Liver (tissue), 9 donors: ENCODE results near the gene SEZ6L. TPM values are rescaled to one million over a fixed set of nuclear protein-coding genes. Genes with fewer than 3 reads are reported as not detected.

Experiments
- DNase-seq: peaks from one replicate; pipeline ENCODE4 v3.0.0-alpha.2; 2017; ENCODE audit warnings: low spot score
- H3K27ac ChIP-seq, 2 donors: one replicate each; pipeline ENCODE4 v1.7.0; 2013; ENCODE audit warnings: inconsistent platforms in 2 of 2, low read length in 2 of 2, control low read depth in 1 of 2, low read depth in 1 of 2, mild to moderate bottlenecking in 1 of 2
- H3K27me3 ChIP-seq, 4 donors: one replicate each; pipeline versions ENCODE4 v1.6.1 to v1.7.0; 2013; ENCODE audit warnings: low read length in 3 of 4, inconsistent platforms in 1 of 4, mild to moderate bottlenecking in 1 of 4, moderate library complexity in 1 of 4; ENCODE audit not compliant: control insufficient read depth in 4 of 4, insufficient read depth in 4 of 4
- H3K36me3 ChIP-seq, 4 donors: one replicate each; pipeline versions ENCODE4 v1.6.1 to v1.7.0; 2013; ENCODE audit warnings: low read length in 3 of 4, mild to moderate bottlenecking in 3 of 4, low read depth in 1 of 4, moderate library complexity in 1 of 4; ENCODE audit not compliant: control insufficient read depth in 4 of 4, insufficient read depth in 3 of 4
- H3K4me1 ChIP-seq, 4 donors: one replicate each; pipeline versions ENCODE4 v1.6.1 to v1.7.0; 2013; ENCODE audit warnings: low read length in 3 of 4, mild to moderate bottlenecking in 3 of 4, moderate library complexity in 1 of 4; ENCODE audit not compliant: control insufficient read depth in 4 of 4, insufficient read depth in 4 of 4
- H3K4me3 ChIP-seq, 3 donors: one replicate each; pipeline versions ENCODE4 v1.6.1 to v1.7.0; 2013; ENCODE audit warnings: low read length in 3 of 3, control low read depth in 1 of 3, low read depth in 1 of 3, mild to moderate bottlenecking in 1 of 3
- H3K9ac ChIP-seq, 2 donors: one replicate each; pipeline ENCODE4 v1.7.0; 2013; ENCODE audit warnings: low read length in 2 of 2, mild to moderate bottlenecking in 2 of 2, moderate library complexity in 2 of 2, control low read depth in 1 of 2, low read depth in 1 of 2
- H3K9me3 ChIP-seq, 4 donors: one replicate each; pipeline versions ENCODE4 v1.6.1 to v1.7.0; 2013; ENCODE audit warnings: low read length in 3 of 4; ENCODE audit not compliant: control insufficient read depth in 4 of 4
- EGR1 ChIP-seq, 2 donors: IDR thresholded peaks; 2 replicates each; pipeline ENCODE4 v1.6.1; 2016 to 2018; ENCODE audit warnings: antibody characterized with exemption in 2 of 2, low read depth in 2 of 2
- FOXA1 ChIP-seq: IDR thresholded peaks from 2 replicates; pipeline ENCODE4 v1.6.1; 2016; ENCODE audit warnings: antibody characterized with exemption
- FOXA2 ChIP-seq: IDR thresholded peaks from 2 replicates; pipeline ENCODE4 v1.6.1; 2016; ENCODE audit warnings: antibody characterized with exemption
- GABPA ChIP-seq, 2 donors: IDR thresholded peaks in 1 of 2; conservative IDR thresholded peaks in 1 of 2; 2 replicates each; pipeline ENCODE4 v1.6.1; 2016; ENCODE audit warnings: antibody characterized with exemption in 2 of 2, mild to moderate bottlenecking in 1 of 2, moderate library complexity in 1 of 2
- HNF4A ChIP-seq, 2 donors: conservative IDR thresholded peaks; 2 replicates each; pipeline ENCODE4 v1.6.1; 2016; ENCODE audit warnings: antibody characterized with exemption in 2 of 2, mild to moderate bottlenecking in 2 of 2
- HNF4G ChIP-seq: IDR thresholded peaks from 2 replicates; pipeline ENCODE4 v1.6.1; 2016; ENCODE audit warnings: antibody characterized with exemption
- JUND ChIP-seq, 2 donors: IDR thresholded peaks; 2 replicates each; pipeline ENCODE4 v1.6.1; 2016; ENCODE audit warnings: antibody characterized with exemption in 2 of 2
- NR2F2 ChIP-seq: IDR thresholded peaks from 2 replicates; pipeline ENCODE4 v1.6.1; 2016; ENCODE audit warnings: antibody characterized with exemption
- RAD21 ChIP-seq, 2 donors: IDR thresholded peaks; 2 replicates each; pipeline ENCODE4 v1.6.1; 2016; ENCODE audit warnings: antibody characterized with exemption in 2 of 2, mild to moderate bottlenecking in 2 of 2
- RXRA ChIP-seq, 2 donors: IDR thresholded peaks; 2 replicates each; pipeline ENCODE4 v1.6.1; 2017 to 2018; ENCODE audit warnings: antibody characterized with exemption in 2 of 2, mild to moderate bottlenecking in 1 of 2
- SP1 ChIP-seq: IDR thresholded peaks from 2 replicates; pipeline ENCODE4 v1.6.1; 2018; ENCODE audit warnings: antibody characterized with exemption, mild to moderate bottlenecking
- TAF1 ChIP-seq: conservative IDR thresholded peaks from 2 replicates; pipeline ENCODE4 v1.6.1; 2016; ENCODE audit warnings: antibody characterized with exemption, mild to moderate bottlenecking
- YY1 ChIP-seq: IDR thresholded peaks from 2 replicates; pipeline ENCODE4 v1.6.1; 2016; ENCODE audit warnings: antibody characterized with exemption, mild to moderate bottlenecking
- WGBS: extraction: QIAGEN DNeasy Blood & Tissue Kit; methylation state at CpG from one replicate; pipeline ENCODE4 v1.1.7; 2013; 5-methylcytosine and 5-hydroxymethylcytosine counted together
- polyA plus RNA-seq, 2 donors: library from polyadenylated mRNA; stranded (reverse) in 1 of 2; unstranded in 1 of 2; fragments of 200-250 nt in 1 of 2; fragments of >200 nt in 1 of 2; fragmentation: Nextera tagmentation in 1 of 2; extraction: Ambion mirVana in 1 of 2; gene quantifications; one replicate each; pipeline versions ENCODE4 v1.2.1 to v1.2.3, GENCODE V29; 2013 to 2015
- total RNA-seq, 2 donors: library from RNA; depleted of rRNA; stranded (reverse); fragments of >200 nt; gene quantifications; one replicate each; pipeline ENCODE4 v1.2.3, GENCODE V29; 2014
- TF ChIP-seq, protein P1 (sequence below): fragments of 150-350 bp; IDR thresholded peaks from 2 replicates; pipeline ENCODE4 v1.5.1; 2017; ENCODE audit warnings: improper control_type of control experiment, low read depth, low read length; ENCODE audit not compliant: missing input control
- TF ChIP-seq, protein P2 (sequence below): IDR thresholded peaks from 2 replicates; pipeline ENCODE4 v1.6.1; 2016; ENCODE audit warnings: antibody characterized with exemption
- TF ChIP-seq, protein P3 (sequence below): IDR thresholded peaks from 2 replicates; pipeline ENCODE4 v1.6.1; 2016; ENCODE audit warnings: antibody characterized with exemption, mild to moderate bottlenecking
- TF ChIP-seq, protein P4 (sequence below): IDR thresholded peaks from 2 replicates; pipeline ENCODE4 v1.6.1; 2016; ENCODE audit warnings: antibody characterized with exemption
- TF ChIP-seq, protein P5 (sequence below): IDR thresholded peaks from 2 replicates; pipeline ENCODE4 v1.6.1; 2016; ENCODE audit warnings: antibody characterized with exemption
- donor health status: healthy.
- donor health status: healthy.
- donor health status: healthy.
- donor health status: healthy.
- donor health status: healthy.

Gene SEZ6L
- total and polyA plus RNA-seq, 4 donors, result under 0.01 to 0.70 (median 0.08) TPM; not detected in 1

DNA sequence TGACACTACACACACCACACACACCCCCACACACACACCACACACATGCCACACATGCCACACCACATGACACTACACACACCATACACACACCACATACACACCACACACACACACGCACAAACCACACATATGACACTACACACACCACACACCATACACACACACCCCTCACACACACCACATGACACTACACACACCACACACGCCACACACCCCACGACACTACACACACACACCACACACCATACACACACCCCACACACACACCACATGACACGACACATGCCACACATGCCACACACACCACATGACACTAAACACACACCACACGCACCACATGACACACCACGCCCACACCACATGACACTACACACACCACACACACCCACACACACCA lies 158.0 kb downstream of the SEZ6L start:
- TF ChIP-seq, protein P1, sequence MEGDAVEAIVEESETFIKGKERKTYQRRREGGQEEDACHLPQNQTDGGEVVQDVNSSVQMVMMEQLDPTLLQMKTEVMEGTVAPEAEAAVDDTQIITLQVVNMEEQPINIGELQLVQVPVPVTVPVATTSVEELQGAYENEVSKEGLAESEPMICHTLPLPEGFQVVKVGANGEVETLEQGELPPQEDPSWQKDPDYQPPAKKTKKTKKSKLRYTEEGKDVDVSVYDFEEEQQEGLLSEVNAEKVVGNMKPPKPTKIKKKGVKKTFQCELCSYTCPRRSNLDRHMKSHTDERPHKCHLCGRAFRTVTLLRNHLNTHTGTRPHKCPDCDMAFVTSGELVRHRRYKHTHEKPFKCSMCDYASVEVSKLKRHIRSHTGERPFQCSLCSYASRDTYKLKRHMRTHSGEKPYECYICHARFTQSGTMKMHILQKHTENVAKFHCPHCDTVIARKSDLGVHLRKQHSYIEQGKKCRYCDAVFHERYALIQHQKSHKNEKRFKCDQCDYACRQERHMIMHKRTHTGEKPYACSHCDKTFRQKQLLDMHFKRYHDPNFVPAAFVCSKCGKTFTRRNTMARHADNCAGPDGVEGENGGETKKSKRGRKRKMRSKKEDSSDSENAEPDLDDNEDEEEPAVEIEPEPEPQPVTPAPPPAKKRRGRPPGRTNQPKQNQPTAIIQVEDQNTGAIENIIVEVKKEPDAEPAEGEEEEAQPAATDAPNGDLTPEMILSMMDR, result no peak
- TF ChIP-seq JUND (IDR thresholded peaks at IDR 0.05) (no peak), FOXA2 (no peak), TAF1 (no peak)
- TF ChIP-seq, protein P2, sequence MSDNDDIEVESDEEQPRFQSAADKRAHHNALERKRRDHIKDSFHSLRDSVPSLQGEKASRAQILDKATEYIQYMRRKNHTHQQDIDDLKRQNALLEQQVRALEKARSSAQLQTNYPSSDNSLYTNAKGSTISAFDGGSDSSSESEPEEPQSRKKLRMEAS, result no peak
- TF ChIP-seq, protein P3, sequence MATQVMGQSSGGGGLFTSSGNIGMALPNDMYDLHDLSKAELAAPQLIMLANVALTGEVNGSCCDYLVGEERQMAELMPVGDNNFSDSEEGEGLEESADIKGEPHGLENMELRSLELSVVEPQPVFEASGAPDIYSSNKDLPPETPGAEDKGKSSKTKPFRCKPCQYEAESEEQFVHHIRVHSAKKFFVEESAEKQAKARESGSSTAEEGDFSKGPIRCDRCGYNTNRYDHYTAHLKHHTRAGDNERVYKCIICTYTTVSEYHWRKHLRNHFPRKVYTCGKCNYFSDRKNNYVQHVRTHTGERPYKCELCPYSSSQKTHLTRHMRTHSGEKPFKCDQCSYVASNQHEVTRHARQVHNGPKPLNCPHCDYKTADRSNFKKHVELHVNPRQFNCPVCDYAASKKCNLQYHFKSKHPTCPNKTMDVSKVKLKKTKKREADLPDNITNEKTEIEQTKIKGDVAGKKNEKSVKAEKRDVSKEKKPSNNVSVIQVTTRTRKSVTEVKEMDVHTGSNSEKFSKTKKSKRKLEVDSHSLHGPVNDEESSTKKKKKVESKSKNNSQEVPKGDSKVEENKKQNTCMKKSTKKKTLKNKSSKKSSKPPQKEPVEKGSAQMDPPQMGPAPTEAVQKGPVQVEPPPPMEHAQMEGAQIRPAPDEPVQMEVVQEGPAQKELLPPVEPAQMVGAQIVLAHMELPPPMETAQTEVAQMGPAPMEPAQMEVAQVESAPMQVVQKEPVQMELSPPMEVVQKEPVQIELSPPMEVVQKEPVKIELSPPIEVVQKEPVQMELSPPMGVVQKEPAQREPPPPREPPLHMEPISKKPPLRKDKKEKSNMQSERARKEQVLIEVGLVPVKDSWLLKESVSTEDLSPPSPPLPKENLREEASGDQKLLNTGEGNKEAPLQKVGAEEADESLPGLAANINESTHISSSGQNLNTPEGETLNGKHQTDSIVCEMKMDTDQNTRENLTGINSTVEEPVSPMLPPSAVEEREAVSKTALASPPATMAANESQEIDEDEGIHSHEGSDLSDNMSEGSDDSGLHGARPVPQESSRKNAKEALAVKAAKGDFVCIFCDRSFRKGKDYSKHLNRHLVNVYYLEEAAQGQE, result no peak
- Histone ChIP-seq H3K9me3 (no peaks in the 10 kb centered on the region), H3K9ac (no peak overlapping the region), H3K27ac (no peak overlapping the region), H3K4me3 (no peak overlapping the region), H3K36me3 (no peaks in the 10 kb centered on the region), H3K27me3 (peaks cover 0 to 1% (median 0%) of the 10 kb centered on the region in 4 donors), H3K4me1 (no peaks in the 10 kb centered on the region)
- WGBS, result 85% methylated on average over 6 of the region's 6 CpGs
- DNase-seq, result no peak

DNA sequence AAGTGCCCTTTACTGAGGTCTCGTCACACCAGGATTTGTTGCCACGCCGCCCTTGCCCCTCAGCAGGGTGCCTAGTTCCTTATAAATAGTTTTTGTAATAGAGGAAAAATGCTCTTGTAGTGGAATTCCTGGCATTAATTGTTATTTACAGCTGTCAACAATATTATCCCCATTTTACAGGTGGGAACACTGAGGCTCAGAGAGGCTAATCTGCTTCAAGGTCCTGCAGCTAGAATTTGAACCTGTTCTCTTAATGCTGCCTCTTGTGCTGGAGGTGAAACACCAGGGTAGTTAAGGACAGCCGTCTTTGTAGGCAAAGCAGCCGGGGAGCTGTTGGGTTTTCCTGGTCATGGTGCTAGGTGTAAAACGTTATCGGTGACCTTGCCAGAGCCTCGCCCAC lies 159.0 kb downstream of the SEZ6L start:
- no peak for DNase-seq
- Histone ChIP-seq H3K27me3 (peaks cover 0 to 7% (median 2%) of the 10 kb centered on the region in 4 donors), H3K4me1 (no peaks in the 10 kb centered on the region), H3K9ac (no peak overlapping the region), H3K36me3 (no peaks in the 10 kb centered on the region), H3K9me3 (no peaks in the 10 kb centered on the region), H3K4me3 (no peak overlapping the region), H3K27ac (no peak overlapping the region)
- no peak for TF ChIP-seq YY1
- TF ChIP-seq TAF1, result no peak
- TF ChIP-seq HNF4A (conservative IDR thresholded peaks at IDR 0.05), result no peak
- TF ChIP-seq, protein P1, result no peak
- no peak for TF ChIP-seq HNF4G
- TF ChIP-seq FOXA2, result no peak
- no peak for TF ChIP-seq RXRA (IDR thresholded peaks at IDR 0.05)
- TF ChIP-seq JUND (IDR thresholded peaks at IDR 0.05), result no peak
- TF ChIP-seq, protein P3, result no peak
- no peak for TF ChIP-seq NR2F2
- TF ChIP-seq, protein P4, sequence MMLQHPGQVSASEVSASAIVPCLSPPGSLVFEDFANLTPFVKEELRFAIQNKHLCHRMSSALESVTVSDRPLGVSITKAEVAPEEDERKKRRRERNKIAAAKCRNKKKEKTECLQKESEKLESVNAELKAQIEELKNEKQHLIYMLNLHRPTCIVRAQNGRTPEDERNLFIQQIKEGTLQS, result no peak
- TF ChIP-seq EGR1 (IDR thresholded peaks at IDR 0.05; ENCODE audit: low read depth in 2 of 2), result no peak
- TF ChIP-seq, protein P5, sequence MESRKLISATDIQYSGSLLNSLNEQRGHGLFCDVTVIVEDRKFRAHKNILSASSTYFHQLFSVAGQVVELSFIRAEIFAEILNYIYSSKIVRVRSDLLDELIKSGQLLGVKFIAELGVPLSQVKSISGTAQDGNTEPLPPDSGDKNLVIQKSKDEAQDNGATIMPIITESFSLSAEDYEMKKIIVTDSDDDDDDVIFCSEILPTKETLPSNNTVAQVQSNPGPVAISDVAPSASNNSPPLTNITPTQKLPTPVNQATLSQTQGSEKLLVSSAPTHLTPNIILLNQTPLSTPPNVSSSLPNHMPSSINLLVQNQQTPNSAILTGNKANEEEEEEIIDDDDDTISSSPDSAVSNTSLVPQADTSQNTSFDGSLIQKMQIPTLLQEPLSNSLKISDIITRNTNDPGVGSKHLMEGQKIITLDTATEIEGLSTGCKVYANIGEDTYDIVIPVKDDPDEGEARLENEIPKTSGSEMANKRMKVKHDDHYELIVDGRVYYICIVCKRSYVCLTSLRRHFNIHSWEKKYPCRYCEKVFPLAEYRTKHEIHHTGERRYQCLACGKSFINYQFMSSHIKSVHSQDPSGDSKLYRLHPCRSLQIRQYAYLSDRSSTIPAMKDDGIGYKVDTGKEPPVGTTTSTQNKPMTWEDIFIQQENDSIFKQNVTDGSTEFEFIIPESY, result no peak
- no peak for TF ChIP-seq SP1
- TF ChIP-seq GABPA (IDR thresholded peaks at IDR 0.05 in 1 of 2, conservative IDR thresholded peaks at IDR 0.05 in 1 of 2), result no peak
- TF ChIP-seq FOXA1, result no peak
- no peak for TF ChIP-seq RAD21 (IDR thresholded peaks at IDR 0.05)
- TF ChIP-seq, protein P2, result no peak
- WGBS, result 76% methylated on average over 8 of the region's 8 CpGs
